OCI-LY3 (cell line): ENCODE measurements around the gene C21orf91.

Experiments
- H2AFZ ChIP-seq: fragments of 200-600, 300-600 bp; shearing (Covaris generic); 2 replicates; pipeline ENCODE4 v1.6.0; 2014; ENCODE audit warnings: antibody characterized with exemption, low read depth, low read length
- H3K27ac ChIP-seq: fragments of 200-600, 300-600 bp; sonication (generic); 2 replicates; pipeline ENCODE4 v1.5.1; 2014; ENCODE audit warnings: mild to moderate bottlenecking, low read length, moderate library complexity, mixed read lengths
- H3K27me3 ChIP-seq: fragments of 200-600, 300-600 bp; sonication (generic); 2 replicates; pipeline ENCODE4 v1.6.1; 2014; ENCODE audit warnings: low read depth, low read length, mixed read lengths
- H3K36me3 ChIP-seq: fragments of 200-600, 300-600 bp; sonication (generic); replicated peaks from 2 replicates; pipeline ENCODE3; 2014; ENCODE audit warnings: low read depth, low read length, mixed read lengths
- H3K4me1 ChIP-seq: fragments of 300-600, 200-600 bp; sonication (generic); 2 replicates; pipeline ENCODE4 v1.6.1; 2014; ENCODE audit warnings: low read length, mixed read lengths
- H3K4me2 ChIP-seq: fragments of 200-600, 300-600 bp; sonication (generic); 2 replicates; pipeline ENCODE4 v1.6.1; 2014; ENCODE audit warnings: low read length, mixed read lengths
- H3K4me3 ChIP-seq: fragments of 300-600, 200-600 bp; sonication (generic); 2 replicates; pipeline ENCODE4 v1.5.1; 2014; ENCODE audit warnings: antibody characterized with exemption, mild to moderate bottlenecking, low read length, moderate library complexity
- H3K79me2 ChIP-seq: fragments of 300-600, 200-600 bp; shearing (Covaris generic); 2 replicates; pipeline ENCODE4 v1.6.1; 2014; ENCODE audit warnings: mild to moderate bottlenecking, low read length, mixed read lengths
- H3K9ac ChIP-seq: fragments of 300-600, 200-600 bp; shearing (Covaris generic); 2 replicates; pipeline ENCODE4 v1.6.0; 2014; ENCODE audit warnings: mild to moderate bottlenecking, low read length, moderate library complexity
- H3K9me3 ChIP-seq: fragments of 200-600, 300-600 bp; shearing (Covaris generic); 2 replicates; pipeline ENCODE4 v1.6.1; 2014; ENCODE audit warnings: low read length, mixed read lengths; ENCODE audit not compliant: insufficient read depth
- H4K20me1 ChIP-seq: fragments of 200-600, 300-600 bp; sonication (generic); 2 replicates; pipeline ENCODE4 v1.6.1; 2016; ENCODE audit warnings: low read length, mixed read lengths; ENCODE audit not compliant: insufficient read depth
- EZH2phosphoT487 ChIP-seq: fragments of 200-600 bp; shearing (Covaris generic); IDR thresholded peaks from 2 replicates; pipeline ENCODE4 v1.6.1; 2018; ENCODE audit warnings: antibody characterized with exemption, mixed run types, low read depth
- TF ChIP-seq, protein P1 (sequence below): fragments of 200-600, 300-600 bp; sonication (generic); IDR thresholded peaks from 2 replicates; pipeline ENCODE4 v1.5.1; 2014; ENCODE audit warnings: antibody characterized with exemption, low read length, low read depth

The C21orf91 gene

DNA sequence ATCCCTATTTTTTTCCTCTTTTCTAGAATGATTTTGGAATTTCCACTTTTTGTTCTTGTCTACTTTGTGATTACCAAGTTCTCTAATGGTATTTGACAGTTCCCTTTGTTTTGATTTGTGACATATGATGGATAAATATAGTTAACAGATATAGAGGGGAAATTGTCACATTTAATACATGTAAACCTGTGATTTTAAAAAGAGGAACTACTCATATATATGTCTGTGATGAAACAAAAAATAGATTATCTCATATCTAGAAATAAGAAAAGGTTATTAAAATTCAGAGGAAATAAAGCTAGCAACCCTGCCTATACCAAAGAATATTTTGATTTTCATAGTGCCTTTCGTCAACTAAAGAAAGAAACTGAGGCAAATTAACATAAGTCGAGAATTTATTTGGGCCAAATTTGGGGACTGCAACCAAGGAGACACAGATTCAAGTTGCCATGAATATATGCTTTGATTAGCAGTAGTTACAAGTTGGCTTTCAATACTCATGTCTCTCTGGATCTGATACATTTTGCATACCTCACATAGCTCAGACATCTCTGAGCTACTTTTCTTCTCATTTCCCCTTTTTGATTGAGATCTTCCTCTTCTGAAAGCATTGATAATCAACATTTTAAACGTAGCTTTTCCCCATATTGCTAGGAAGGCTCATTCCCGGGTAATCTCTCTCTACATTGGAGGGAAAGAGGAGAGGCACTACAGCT lies 15.6 kb upstream of the C21orf91 start:
- TF ChIP-seq, protein P1, sequence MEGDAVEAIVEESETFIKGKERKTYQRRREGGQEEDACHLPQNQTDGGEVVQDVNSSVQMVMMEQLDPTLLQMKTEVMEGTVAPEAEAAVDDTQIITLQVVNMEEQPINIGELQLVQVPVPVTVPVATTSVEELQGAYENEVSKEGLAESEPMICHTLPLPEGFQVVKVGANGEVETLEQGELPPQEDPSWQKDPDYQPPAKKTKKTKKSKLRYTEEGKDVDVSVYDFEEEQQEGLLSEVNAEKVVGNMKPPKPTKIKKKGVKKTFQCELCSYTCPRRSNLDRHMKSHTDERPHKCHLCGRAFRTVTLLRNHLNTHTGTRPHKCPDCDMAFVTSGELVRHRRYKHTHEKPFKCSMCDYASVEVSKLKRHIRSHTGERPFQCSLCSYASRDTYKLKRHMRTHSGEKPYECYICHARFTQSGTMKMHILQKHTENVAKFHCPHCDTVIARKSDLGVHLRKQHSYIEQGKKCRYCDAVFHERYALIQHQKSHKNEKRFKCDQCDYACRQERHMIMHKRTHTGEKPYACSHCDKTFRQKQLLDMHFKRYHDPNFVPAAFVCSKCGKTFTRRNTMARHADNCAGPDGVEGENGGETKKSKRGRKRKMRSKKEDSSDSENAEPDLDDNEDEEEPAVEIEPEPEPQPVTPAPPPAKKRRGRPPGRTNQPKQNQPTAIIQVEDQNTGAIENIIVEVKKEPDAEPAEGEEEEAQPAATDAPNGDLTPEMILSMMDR, result no peak
- no peak for TF ChIP-seq EZH2phosphoT487
- H3K4me2 ChIP-seq, result peak overlapping the region; percentile 73
- no peak overlapping the region for H2AFZ ChIP-seq

DNA sequence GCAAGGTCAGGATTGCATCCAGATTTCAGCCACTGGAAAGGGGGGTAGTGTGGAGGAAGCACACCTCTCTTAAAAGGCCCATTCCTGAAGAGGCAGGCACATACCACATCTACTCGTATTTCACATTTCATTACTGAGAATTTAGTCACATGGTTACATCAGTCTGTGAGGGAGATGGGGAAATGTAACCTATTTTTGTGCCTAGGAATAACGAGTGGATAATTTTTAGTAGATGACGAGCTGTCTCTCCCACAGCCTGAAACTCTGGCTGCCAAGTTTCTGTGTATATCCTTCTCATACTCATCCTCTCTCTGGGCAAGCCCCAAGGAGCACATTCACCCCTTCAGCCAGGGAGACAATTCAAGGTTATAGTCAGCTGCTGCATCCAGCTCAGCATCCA lies 10.3 kb upstream of the C21orf91 start:
- Histone ChIP-seq H3K36me3 (no peaks in the 10 kb centered on the region), H2AFZ (no peak overlapping the region), H3K4me1 (peaks cover 15% of the 10 kb centered on the region), H4K20me1 (no peaks in the 10 kb centered on the region), H3K27me3 (no peaks in the 10 kb centered on the region), H3K9me3 (no peaks in the 10 kb centered on the region), H3K9ac (no peak overlapping the region), H3K27ac (no peak overlapping the region), H3K79me2 (no peaks in the 10 kb centered on the region), H3K4me2 (no peak overlapping the region), H3K4me3 (no peak overlapping the region)
- TF ChIP-seq EZH2phosphoT487, result no peak
- TF ChIP-seq, protein P1, result no peak

More for the DNA sequence above, 15.6 kb upstream of the C21orf91 start:
- Histone ChIP-seq H3K9me3 (no peaks in the 10 kb centered on the region), H4K20me1 (no peaks in the 10 kb centered on the region), H3K79me2 (no peaks in the 10 kb centered on the region), H3K27me3 (no peaks in the 10 kb centered on the region), H3K36me3 (no peaks in the 10 kb centered on the region), H3K27ac (peak overlapping the region; percentile 89), H3K9ac (peak overlapping the region; percentile 37; the same call in 1 of the 2 replicates), H3K4me3 (peak overlapping the region; percentile 49), H3K4me1 (peaks cover 25% of the 10 kb centered on the region)

DNA sequence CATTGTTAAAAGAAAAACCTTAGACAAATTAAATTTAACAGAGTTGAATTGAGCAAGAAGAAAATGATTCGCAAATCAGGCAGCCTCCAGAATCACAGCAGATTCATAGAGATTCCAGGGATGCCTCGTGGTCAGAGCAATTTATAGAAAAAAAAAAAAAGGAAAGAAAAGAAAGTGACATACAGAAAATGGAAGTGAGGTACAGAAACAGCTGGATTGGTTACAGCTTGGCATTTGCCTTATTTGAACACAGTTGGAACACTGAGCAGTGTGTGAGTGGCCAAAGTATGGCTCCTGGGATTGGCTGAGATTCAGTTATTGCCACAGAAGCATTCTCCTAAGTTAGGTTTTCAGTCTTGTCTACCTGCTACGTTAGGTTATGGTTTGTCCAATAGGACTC lies 9.1 kb upstream of the C21orf91 start:
- no peak overlapping the region for H3K4me2 ChIP-seq
- H3K27me3 ChIP-seq, result no peaks in the 10 kb centered on the region
- H3K79me2 ChIP-seq, result no peaks in the 10 kb centered on the region
- no peak overlapping the region for H3K4me3 ChIP-seq
- H4K20me1 ChIP-seq, result no peaks in the 10 kb centered on the region
- H3K9me3 ChIP-seq, result no peaks in the 10 kb centered on the region
- H3K9ac ChIP-seq, result no peak overlapping the region
- H3K27ac ChIP-seq, result no peak overlapping the region
- no peaks in the 10 kb centered on the region for H3K36me3 ChIP-seq
- no peak overlapping the region for H2AFZ ChIP-seq
- TF ChIP-seq, protein P1, result no peak
- TF ChIP-seq EZH2phosphoT487, result no peak
- peaks cover 9% of the 10 kb centered on the region; the same call in 1 of the 2 replicates for H3K4me1 ChIP-seq

DNA sequence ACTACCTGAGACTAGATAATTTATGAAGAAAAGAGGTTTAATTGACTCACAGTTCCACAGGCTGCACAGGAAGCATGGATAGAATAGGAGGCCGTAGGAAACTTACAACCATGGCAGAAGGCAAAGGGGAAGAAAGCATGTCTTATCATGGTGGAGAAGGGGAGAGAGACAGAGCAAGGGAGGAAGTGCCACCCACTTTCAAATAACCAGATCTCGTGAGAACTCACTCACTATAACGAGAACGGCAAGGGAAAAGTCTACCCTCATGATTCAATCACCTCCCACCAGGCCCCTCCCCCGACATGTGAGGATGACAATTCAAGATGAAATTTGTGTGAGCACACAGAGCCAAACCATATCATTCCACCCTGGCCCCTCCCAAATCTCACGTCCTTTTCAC lies 4.7 kb upstream of the C21orf91 start:
- peaks cover 3% of the 10 kb centered on the region for H3K79me2 ChIP-seq
- H3K36me3 ChIP-seq, result no peaks in the 10 kb centered on the region
- no peak overlapping the region for H3K4me3 ChIP-seq
- no peak overlapping the region for H3K9ac ChIP-seq
- no peaks in the 10 kb centered on the region for H3K27me3 ChIP-seq
- no peak overlapping the region for H2AFZ ChIP-seq
- no peaks in the 10 kb centered on the region for H4K20me1 ChIP-seq
- H3K4me1 ChIP-seq, result peaks cover 10% of the 10 kb centered on the region
- TF ChIP-seq EZH2phosphoT487, result no peak
- TF ChIP-seq, protein P1, result no peak
- H3K27ac ChIP-seq, result no peak overlapping the region
- no peaks in the 10 kb centered on the region for H3K9me3 ChIP-seq
- no peak overlapping the region for H3K4me2 ChIP-seq
